K562 (cell line): ENCODE measurements around the gene CCL13. TPM values are rescaled to one million over a fixed set of nuclear protein-coding genes. Genes with fewer than 3 reads are reported as not detected.

Experiments used
- ATAC-seq: fragments of 200-7000 bp; cut with Tn5 transposase; 3 replicates; pipeline ENCODE4 v1.9.1; 2020; ENCODE audit warnings: moderate library complexity
- BruUV-seq: library from RNA; stranded (reverse); fragments of 400-500 nt; replicated peaks from 2 replicates; lab custom pipeline; 2021; lab: Mats Ljungman, UMichigan
- CTCF ChIA-PET: fragments of 300-600 bp; formaldehyde crosslinking; extraction: SDS; loops from one replicate; lab custom pipeline; 2021; ENCODE audit warnings: low intra/inter-chr PET ratio; lab: Yijun Ruan, JAX
- POLR2A ChIA-PET: fragments of 300-600, 350-650 bp; sonication (Branson Sonifier 250); formaldehyde crosslinking; extraction: SDS; loops from one replicate; lab custom pipeline; 2021; ENCODE audit warnings: antibody characterized with exemption, inconsistent platforms; lab: Yijun Ruan, JAX
- DNase-seq, 4 experiments: peaks; one replicate each; pipeline versions ENCODE4 v3.0.0 to v3.0.0-alpha.2; 2011 to 2018; ENCODE audit warnings: low spot score in 3 of 4, mixed read lengths in 3 of 4; ENCODE audit errors: extremely low read depth in 1 of 4
- FAIRE-seq: peaks from 2 replicates; lab custom pipeline; 2011; peaks lifted over from hg19 to GRCh38; lab: Jason Lieb, UNC
- H2AFZ ChIP-seq: 2 replicates; pipeline ENCODE4 v1.6.0; 2011; ENCODE audit warnings: low read depth, low read length, control low read depth, inconsistent platforms
- H3K27ac ChIP-seq: fragments of 200-600 bp; 3 replicates; pipeline ENCODE4 v1.8.0; 2011; ENCODE audit warnings: low read depth, mild to moderate bottlenecking, control low read depth, inconsistent platforms, low read length, moderate library complexity, mixed read lengths; ENCODE audit errors: extremely low read depth
- H3K27me3 ChIP-seq, 2 experiments: fragments of 300-600 bp in 1 of 2; 2 replicates in 1 of 2; 3 replicates in 1 of 2; pipeline versions ENCODE4 v1.6.0 to v1.8.0; 2011; ENCODE audit warnings: inconsistent platforms in 2 of 2, low read length in 2 of 2, mild to moderate bottlenecking in 1 of 2, mixed read lengths in 1 of 2, moderate library complexity in 1 of 2; ENCODE audit not compliant: control insufficient read depth in 2 of 2, insufficient read depth in 2 of 2
- H3K36me3 ChIP-seq: fragments of 300-600 bp; 3 replicates; pipeline ENCODE4 v1.8.0; 2011; ENCODE audit warnings: mild to moderate bottlenecking, low read length, inconsistent platforms; ENCODE audit not compliant: control insufficient read depth, insufficient read depth
- H3K4me1 ChIP-seq, 2 experiments: fragments of 200-600 bp in 1 of 2; replicated peaks in 1 of 2; 2 replicates in 1 of 2; 3 replicates in 1 of 2; pipeline versions ENCODE4 v1.5.1 to v1.8.0; 2011; ENCODE audit warnings: inconsistent platforms in 2 of 2, low read length in 2 of 2, mild to moderate bottlenecking in 1 of 2, mixed read lengths in 1 of 2, moderate library complexity in 1 of 2; ENCODE audit not compliant: control insufficient read depth in 2 of 2, insufficient read depth in 2 of 2
- H3K4me2 ChIP-seq: 2 replicates; pipeline ENCODE4 v1.6.1; 2011; ENCODE audit warnings: low read length, control low read depth, inconsistent platforms, mixed read lengths; ENCODE audit not compliant: insufficient read depth
- H3K4me3 ChIP-seq: fragments of 200-600 bp; sonication (generic), shearing (Covaris generic); 2 replicates; pipeline ENCODE4 v1.5.1; 2016; ENCODE audit warnings: control low read depth, inconsistent platforms
- H3K79me2 ChIP-seq: fragments of 200-600 bp; 3 replicates; pipeline ENCODE4 v1.8.0; 2011; ENCODE audit warnings: low read length, inconsistent platforms; ENCODE audit not compliant: control insufficient read depth, insufficient read depth
- H3K9ac ChIP-seq, 2 experiments: 2 replicates each; pipeline versions ENCODE4 v1.6.0 to v1.6.1; 2011; ENCODE audit warnings: low read depth in 2 of 2, low read length in 2 of 2, control low read depth in 1 of 2, inconsistent platforms in 1 of 2, mild to moderate bottlenecking in 1 of 2, mixed read lengths in 1 of 2; ENCODE audit not compliant: insufficient read depth in 1 of 2
- H3K9me1 ChIP-seq: one replicate; pipeline ENCODE4 v1.6.0; 2011; ENCODE audit warnings: inconsistent platforms, mild to moderate bottlenecking, low read length, moderate library complexity; ENCODE audit not compliant: control insufficient read depth, insufficient read depth
- H3K9me3 ChIP-seq: replicated peaks from 2 replicates; pipeline ENCODE4 v1.5.1; 2011; ENCODE audit warnings: low read depth, low read length, inconsistent platforms; ENCODE audit not compliant: control insufficient read depth, insufficient read depth
- H4K20me1 ChIP-seq: replicated peaks from 2 replicates; pipeline ENCODE4 v1.6.1; 2011; ENCODE audit warnings: low read length, inconsistent platforms, mixed read lengths; ENCODE audit not compliant: control insufficient read depth, insufficient read depth
- FOXP1 ChIP-seq: sonication (generic); formaldehyde crosslinking; IDR thresholded peaks from 2 replicates; pipeline ENCODE4 v1.8.0; 2022; ENCODE audit warnings: mild to moderate bottlenecking, missing genetic modification reagents
- HOXB6 ChIP-seq: fragments of 250-450 bp; sonication (Bioruptor Pico); IDR thresholded peaks from 2 replicates; pipeline ENCODE4 v1.5.1; 2022; ENCODE audit warnings: mild to moderate bottlenecking, borderline replicate concordance
- MECOM ChIP-seq: fragments of 250-450 bp; sonication (Bioruptor Pico); IDR thresholded peaks from 2 replicates; pipeline ENCODE4 v1.8.0; 2022; ENCODE audit warnings: inconsistent platforms
- RBM14 ChIP-seq: fragments of 200-400 bp; formaldehyde crosslinking; IDR thresholded peaks from 2 replicates; pipeline ENCODE4 v1.6.1; 2018; ENCODE audit warnings: low read depth, mild to moderate bottlenecking, low read length, moderate library complexity, borderline replicate concordance; ENCODE audit not compliant: insufficient read depth
- STAT5A ChIP-seq: IDR thresholded peaks from 2 replicates; pipeline ENCODE4 v1.6.1; 2012; ENCODE audit warnings: low read length, inconsistent platforms, borderline replicate concordance
- TBL1XR1 ChIP-seq, 2 experiments: IDR thresholded peaks; 2 replicates each; pipeline ENCODE4 v1.6.1; 2012; ENCODE audit warnings: improper control_type of control experiment in 2 of 2, low read length in 2 of 2, mild to moderate bottlenecking in 1 of 2
- TOE1 ChIP-seq, 2 experiments: fragments of 450-650 bp in 1 of 2; sonication (generic) in 1 of 2; formaldehyde crosslinking in 1 of 2; IDR thresholded peaks; 2 replicates each; pipeline versions ENCODE4 v1.7.1 to v1.8.0; 2016 to 2022; ENCODE audit warnings: borderline replicate concordance in 2 of 2, mild to moderate bottlenecking in 2 of 2, antibody characterized with exemption in 1 of 2, inconsistent platforms in 1 of 2, low read depth in 1 of 2, missing genetic modification reagents in 1 of 2, moderate library complexity in 1 of 2
- ZNF124 ChIP-seq: sonication (generic); formaldehyde crosslinking; IDR thresholded peaks from 2 replicates; pipeline ENCODE4 v1.8.1; 2022; ENCODE audit warnings: missing genetic modification reagents
- ZNF274 ChIP-seq: IDR thresholded peaks from 2 replicates; pipeline ENCODE4 v1.6.1; 2011; ENCODE audit warnings: low read depth, mild to moderate bottlenecking, low read length, moderate library complexity, borderline replicate concordance
- ZNF444 ChIP-seq: fragments of 250-450 bp; sonication (Bioruptor Pico); IDR thresholded peaks from 2 replicates; pipeline ENCODE4 v1.4.0; 2020; ENCODE audit warnings: mild to moderate bottlenecking, moderate library complexity
- ZNF507 ChIP-seq: conservative IDR thresholded peaks from 2 replicates; pipeline ENCODE4 v1.6.1; 2017; ENCODE audit warnings: missing genetic modification characterization, missing compliant biosample characterization
- WGBS: fragments of 100-300 bp; shearing (Covaris generic); methylation state at CpG from one replicate; pipeline ENCODE4 v1.1.6; 2016; ENCODE audit warnings: low coverage, mixed read lengths; ENCODE audit not compliant: insufficient coverage; ENCODE audit errors: missing lambda C conversion rate; 5-methylcytosine and 5-hydroxymethylcytosine counted together
- in situ Hi-C: fragments of 300-500 bp; cut with MboI; formaldehyde crosslinking; loops from 4 replicates; pipeline ENCODE4 v1.15.0; 2018; ENCODE audit warnings: inconsistent platforms, mixed read lengths
- intact Hi-C: fragments of 100-400 bp; cut with micrococcal nuclease; formaldehyde crosslinking; loops from 2 replicates; pipeline ENCODE4 v1.14.2; 2022
- polyA plus RNA-seq, 8 experiments: library from polyadenylated mRNA; depleted of rRNA in 4 of 8; stranded (reverse) in 5 of 8; unstranded in 3 of 8; fragments of >200 nt; fragmentation: Nextera tagmentation in 2 of 8; fragmentation: Illumina TruSeq in 1 of 8; extraction: Ambion mirVana in 2 of 8; extraction: Trizol in 1 of 8; gene quantifications; 2 replicates each; pipeline versions ENCODE4 v1.2.1 to v1.2.3, GENCODE V29; 2011 to 2014; ENCODE audit warnings: inconsistent platforms in 1 of 8, missing spikeins in 1 of 8
- total RNA-seq, 7 experiments: library from RNA; depleted of rRNA in 6 of 7; stranded (reverse); fragments of >200 nt in 6 of 7; fragmentation: Illumina TruSeq in 2 of 7; extraction: Trizol in 2 of 7; gene quantifications; 2 replicates each; pipeline versions ENCODE4 v1.2.1 to v1.2.3, GENCODE V29; 2011 to 2021; ENCODE audit warnings: low replicate concordance in 1 of 7
- TF ChIP-seq, protein P1 (sequence below): fragments of 450-650 bp; IDR thresholded peaks from one replicate; pipeline ENCODE4 v1.6.1; 2018; ENCODE audit warnings: mild to moderate bottlenecking, moderate library complexity; ENCODE audit not compliant: partially characterized antibody
- TF ChIP-seq, protein P2 (sequence below): fragments of 250-450 bp; sonication (Bioruptor Pico); IDR thresholded peaks from 2 replicates; pipeline ENCODE4 v1.8.0; 2021; ENCODE audit warnings: moderate library complexity, mild to moderate bottlenecking, inconsistent platforms

CCL13 gene
- total and polyA plus RNA-seq, 9 of the 15 experiments (the other 6 are each of a cell fraction or from before 2014, with no cell fraction given), result not detected

DNA sequence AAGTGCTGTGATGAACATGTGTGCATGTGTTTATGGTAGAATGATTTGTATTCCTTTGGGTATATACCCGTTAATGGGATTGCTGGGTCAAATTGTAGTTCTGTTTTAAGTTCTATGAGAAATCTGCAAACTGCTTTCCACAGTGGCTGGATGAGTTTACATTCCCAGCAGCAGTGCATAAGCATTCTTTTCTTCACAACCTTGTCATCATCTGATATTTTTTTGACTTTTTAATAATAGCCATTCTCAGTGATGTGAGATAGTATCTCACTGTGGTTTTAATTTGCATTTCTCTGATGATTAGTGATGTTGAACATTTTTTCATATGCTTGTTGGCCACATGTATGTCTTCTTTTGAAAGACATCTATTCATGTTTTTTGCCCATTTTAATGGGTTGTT, 18.6 kb upstream of the CCL13 start:
- H3K9ac ChIP-seq, result no peak overlapping the region
- FAIRE-seq (no peak), DNase-seq (no peak), ATAC-seq (no peak)
- ChIA-PET POLR2A (no interaction called here), CTCF (no interaction called here)
- H3K9me1 ChIP-seq, result no peaks in the 10 kb centered on the region
- no peak overlapping the region for H2AFZ ChIP-seq
- TF ChIP-seq FOXP1 (CRISPR knock-in tag) (no peak), RBM14 (no peak), ZNF507 (tag) (no peak), HOXB6 (CRISPR knock-in tag) (no peak), ZNF444 (CRISPR knock-in tag) (no peak), MECOM (CRISPR knock-in tag) (no peak)
- H3K79me2 ChIP-seq, result no peaks in the 10 kb centered on the region
- H3K27me3 ChIP-seq, result no peaks in the 10 kb centered on the region
- in situ Hi-C loops (no loop called here), intact Hi-C loops (no loop called here)
- H3K4me2 ChIP-seq, result no peak overlapping the region
- H4K20me1 ChIP-seq, result no peaks in the 10 kb centered on the region
- H3K27ac ChIP-seq, result no peak overlapping the region
- H3K4me3 ChIP-seq, result no peak overlapping the region
- H3K9me3 ChIP-seq, result no peaks in the 10 kb centered on the region
- no TSS peak for BruUV-seq
- no peaks in the 10 kb centered on the region for H3K36me3 ChIP-seq
- H3K4me1 ChIP-seq, result no peaks in the 10 kb centered on the region
- 0% methylated on average over 1 of the region's 1 CpG for WGBS

DNA sequence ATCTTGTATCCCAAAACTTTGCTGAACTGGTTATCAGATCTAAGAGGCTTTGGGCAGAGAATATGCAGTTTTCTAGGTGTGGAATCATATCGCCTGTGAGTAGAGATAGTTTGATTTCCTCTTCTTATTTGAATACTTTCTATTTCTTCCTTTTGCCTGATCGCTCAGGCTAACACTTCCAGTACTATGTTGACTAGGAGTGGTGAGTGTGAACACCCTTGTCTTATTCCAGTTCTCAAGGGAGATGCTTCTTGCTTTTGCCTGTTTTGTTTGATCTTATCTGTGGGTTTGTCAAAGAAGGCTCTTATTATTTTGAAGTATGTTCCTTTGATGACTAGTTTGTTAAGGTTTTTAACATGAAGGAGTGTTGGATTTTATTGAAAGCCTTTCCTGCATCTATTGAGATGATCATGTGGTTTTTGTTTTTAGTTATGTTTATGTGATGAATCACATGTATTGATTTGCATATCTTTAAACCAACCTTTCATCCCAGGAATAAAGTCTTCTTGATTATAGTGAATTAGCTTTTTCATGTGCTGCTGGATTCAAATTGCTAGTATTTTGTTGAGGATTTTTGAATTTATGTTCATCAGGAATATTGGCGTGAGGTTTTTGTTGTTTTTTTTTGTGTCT, 17.0 kb upstream of the CCL13 start:
- Histone ChIP-seq H3K9me3 (no peaks in the 10 kb centered on the region), H3K9me1 (no peaks in the 10 kb centered on the region), H3K79me2 (no peaks in the 10 kb centered on the region), H3K27ac (no peak overlapping the region), H3K27me3 (no peaks in the 10 kb centered on the region), H3K4me3 (no peak overlapping the region), H3K4me1 (no peaks in the 10 kb centered on the region), H3K4me2 (no peak overlapping the region), H4K20me1 (no peaks in the 10 kb centered on the region), H2AFZ (no peak overlapping the region), H3K9ac (no peak overlapping the region), H3K36me3 (no peaks in the 10 kb centered on the region)
- ChIA-PET POLR2A (no interaction called here), CTCF (no interaction called here)
- FAIRE-seq (no peak), DNase-seq (no peak), ATAC-seq (no peak)
- in situ Hi-C loops (no loop called here), intact Hi-C loops (no loop called here)
- 0% methylated on average over 3 of the region's 3 CpGs for WGBS
- no TSS peak for BruUV-seq
- TF ChIP-seq, protein P1, sequence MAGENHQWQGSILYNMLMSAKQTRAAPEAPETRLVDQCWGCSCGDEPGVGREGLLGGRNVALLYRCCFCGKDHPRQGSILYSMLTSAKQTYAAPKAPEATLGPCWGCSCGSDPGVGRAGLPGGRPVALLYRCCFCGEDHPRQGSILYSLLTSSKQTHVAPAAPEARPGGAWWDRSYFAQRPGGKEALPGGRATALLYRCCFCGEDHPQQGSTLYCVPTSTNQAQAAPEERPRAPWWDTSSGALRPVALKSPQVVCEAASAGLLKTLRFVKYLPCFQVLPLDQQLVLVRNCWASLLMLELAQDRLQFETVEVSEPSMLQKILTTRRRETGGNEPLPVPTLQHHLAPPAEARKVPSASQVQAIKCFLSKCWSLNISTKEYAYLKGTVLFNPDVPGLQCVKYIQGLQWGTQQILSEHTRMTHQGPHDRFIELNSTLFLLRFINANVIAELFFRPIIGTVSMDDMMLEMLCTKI, result no peak
- TF ChIP-seq TBL1XR1 (IDR thresholded peaks at IDR 0.05; ENCODE audit: low read length in 2 of 2), result no peak
- TF ChIP-seq, protein P2, sequence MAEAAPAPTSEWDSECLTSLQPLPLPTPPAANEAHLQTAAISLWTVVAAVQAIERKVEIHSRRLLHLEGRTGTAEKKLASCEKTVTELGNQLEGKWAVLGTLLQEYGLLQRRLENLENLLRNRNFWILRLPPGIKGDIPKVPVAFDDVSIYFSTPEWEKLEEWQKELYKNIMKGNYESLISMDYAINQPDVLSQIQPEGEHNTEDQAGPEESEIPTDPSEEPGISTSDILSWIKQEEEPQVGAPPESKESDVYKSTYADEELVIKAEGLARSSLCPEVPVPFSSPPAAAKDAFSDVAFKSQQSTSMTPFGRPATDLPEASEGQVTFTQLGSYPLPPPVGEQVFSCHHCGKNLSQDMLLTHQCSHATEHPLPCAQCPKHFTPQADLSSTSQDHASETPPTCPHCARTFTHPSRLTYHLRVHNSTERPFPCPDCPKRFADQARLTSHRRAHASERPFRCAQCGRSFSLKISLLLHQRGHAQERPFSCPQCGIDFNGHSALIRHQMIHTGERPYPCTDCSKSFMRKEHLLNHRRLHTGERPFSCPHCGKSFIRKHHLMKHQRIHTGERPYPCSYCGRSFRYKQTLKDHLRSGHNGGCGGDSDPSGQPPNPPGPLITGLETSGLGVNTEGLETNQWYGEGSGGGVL (CRISPR knock-in tag), result no peak
- no peak for TF ChIP-seq ZNF124
- TF ChIP-seq STAT5A, result no peak
- TF ChIP-seq ZNF274, result no peak
- no peak for TF ChIP-seq TOE1 (IDR thresholded peaks at IDR 0.05; ENCODE audit: borderline replicate concordance)
- TF ChIP-seq TOE1 (CRISPR knock-in tag; IDR thresholded peaks at IDR 0.05; ENCODE audit: borderline replicate concordance, low read depth), result no peak
